ENCODE measurements around the gene PARN.

PARN gene

DNA sequence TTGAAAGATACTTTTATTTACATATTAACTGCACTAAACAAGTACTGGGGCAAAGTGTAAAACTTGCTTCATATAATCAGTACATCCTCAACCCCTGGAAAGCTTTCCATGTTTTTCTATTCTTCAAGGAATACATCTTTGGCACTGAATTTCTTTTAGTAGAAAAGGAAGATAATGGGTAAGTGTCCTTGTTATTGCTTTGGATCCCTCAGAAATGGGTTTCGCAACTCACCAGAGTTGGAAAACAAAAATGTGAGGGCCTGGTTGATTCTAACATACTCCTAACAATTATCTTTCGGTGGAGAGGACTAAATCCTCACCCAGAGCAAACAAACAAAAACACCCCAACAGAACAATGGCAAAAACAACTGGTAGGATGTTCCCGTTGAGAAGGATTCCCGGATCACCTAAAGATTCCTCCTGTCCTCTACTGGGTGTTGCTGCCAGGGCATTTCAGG lies 120.4 kb downstream of the PARN start:
- H3K27me3 Mint-ChIP-seq (ENCODE audit: low read depth), result no peaks in the 10 kb centered on the region
- no peaks in the 10 kb centered on the region for H3K36me3 Mint-ChIP-seq (ENCODE audit: low read depth)
- no peaks in the 10 kb centered on the region for H3K9me3 Mint-ChIP-seq
- H3K27ac Mint-ChIP-seq, result no peak overlapping the region
- H3K4me3 Mint-ChIP-seq, result no peak overlapping the region
- TF ChIP-seq, protein P1, sequence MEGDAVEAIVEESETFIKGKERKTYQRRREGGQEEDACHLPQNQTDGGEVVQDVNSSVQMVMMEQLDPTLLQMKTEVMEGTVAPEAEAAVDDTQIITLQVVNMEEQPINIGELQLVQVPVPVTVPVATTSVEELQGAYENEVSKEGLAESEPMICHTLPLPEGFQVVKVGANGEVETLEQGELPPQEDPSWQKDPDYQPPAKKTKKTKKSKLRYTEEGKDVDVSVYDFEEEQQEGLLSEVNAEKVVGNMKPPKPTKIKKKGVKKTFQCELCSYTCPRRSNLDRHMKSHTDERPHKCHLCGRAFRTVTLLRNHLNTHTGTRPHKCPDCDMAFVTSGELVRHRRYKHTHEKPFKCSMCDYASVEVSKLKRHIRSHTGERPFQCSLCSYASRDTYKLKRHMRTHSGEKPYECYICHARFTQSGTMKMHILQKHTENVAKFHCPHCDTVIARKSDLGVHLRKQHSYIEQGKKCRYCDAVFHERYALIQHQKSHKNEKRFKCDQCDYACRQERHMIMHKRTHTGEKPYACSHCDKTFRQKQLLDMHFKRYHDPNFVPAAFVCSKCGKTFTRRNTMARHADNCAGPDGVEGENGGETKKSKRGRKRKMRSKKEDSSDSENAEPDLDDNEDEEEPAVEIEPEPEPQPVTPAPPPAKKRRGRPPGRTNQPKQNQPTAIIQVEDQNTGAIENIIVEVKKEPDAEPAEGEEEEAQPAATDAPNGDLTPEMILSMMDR (IDR thresholded peaks at IDR 0.05; ENCODE audit: unreplicated experiment in 3 of 3), result no peak
- no peaks in the 10 kb centered on the region for H3K4me1 Mint-ChIP-seq

DNA sequence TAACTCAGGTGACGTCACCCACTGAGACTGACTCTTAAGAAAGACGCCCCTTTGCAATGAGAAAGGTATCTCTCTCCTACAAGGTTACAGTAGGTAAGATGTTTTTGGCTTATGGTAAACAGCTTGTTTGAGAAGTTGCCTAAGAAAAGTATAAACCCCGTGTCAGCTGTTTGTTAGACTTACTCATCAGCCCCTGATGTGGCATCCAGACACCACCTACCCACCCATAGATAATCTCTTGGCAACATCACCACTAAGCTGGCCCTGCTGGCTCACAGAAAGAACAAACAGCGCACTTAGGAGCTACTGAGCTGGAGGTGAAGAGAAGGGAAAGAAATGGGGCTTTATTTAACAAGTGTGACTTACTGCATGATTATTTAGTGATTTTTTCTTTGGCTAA lies 121.0 kb downstream of the PARN start:
- H3K27me3 Mint-ChIP-seq (ENCODE audit: low read depth), result no peaks in the 10 kb centered on the region
- H3K27ac Mint-ChIP-seq, result no peak overlapping the region
- no peaks in the 10 kb centered on the region for H3K36me3 Mint-ChIP-seq (ENCODE audit: low read depth)
- no peaks in the 10 kb centered on the region for H3K9me3 Mint-ChIP-seq
- H3K4me3 Mint-ChIP-seq, result no peak overlapping the region
- no peaks in the 10 kb centered on the region for H3K4me1 Mint-ChIP-seq
- TF ChIP-seq, protein P1 (IDR thresholded peaks at IDR 0.05; ENCODE audit: unreplicated experiment in 3 of 3), result no peak

DNA sequence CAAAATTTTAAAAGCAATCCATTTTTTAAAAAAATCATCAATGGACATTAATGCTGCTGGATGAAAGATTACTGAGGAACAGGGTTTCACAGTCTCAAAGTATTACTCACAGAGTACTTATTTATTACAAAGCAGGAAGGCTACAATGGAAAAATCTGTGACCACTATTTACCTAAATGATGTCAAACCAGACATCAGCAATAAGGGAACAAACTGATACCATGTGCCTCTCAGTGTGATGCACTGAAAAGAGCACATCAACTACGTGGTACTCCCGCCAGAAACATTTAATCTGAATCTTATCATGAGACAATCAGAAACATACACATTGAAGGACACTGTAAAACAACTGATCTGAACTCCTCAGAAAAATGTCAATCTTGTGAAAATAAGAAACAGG lies 124.2 kb downstream of the PARN start:
- Mint-ChIP-seq H3K4me1 (peaks cover 21% of the 10 kb centered on the region), H3K9me3 (no peaks in the 10 kb centered on the region), H3K36me3 (ENCODE audit: low read depth) (no peaks in the 10 kb centered on the region), H3K4me3 (no peak overlapping the region), H3K27me3 (ENCODE audit: low read depth) (no peaks in the 10 kb centered on the region), H3K27ac (no peak overlapping the region)
- TF ChIP-seq, protein P1 (IDR thresholded peaks at IDR 0.05; ENCODE audit: unreplicated experiment in 3 of 3), result no peak

GRCh38 chr16:14502932-14503741 lies 126.9 kb downstream of the PARN start:
- H3K9me3 Mint-ChIP-seq, result no peaks in the 10 kb centered on the region
- TF ChIP-seq, protein P1 (IDR thresholded peaks at IDR 0.05; ENCODE audit: unreplicated experiment in 3 of 3), result no peak
- no peaks in the 10 kb centered on the region for H3K27me3 Mint-ChIP-seq (ENCODE audit: low read depth)
- H3K4me3 Mint-ChIP-seq, result no peak overlapping the region
- H3K4me1 Mint-ChIP-seq, result peaks cover 35% of the 10 kb centered on the region
- H3K36me3 Mint-ChIP-seq (ENCODE audit: low read depth), result no peaks in the 10 kb centered on the region
- H3K27ac Mint-ChIP-seq, result peak overlapping the region; percentile 13 to 90 (median 82)

GRCh38 chr16:14502256-14502875 lies 127.7 kb downstream of the PARN start:
- no peaks in the 10 kb centered on the region for H3K36me3 Mint-ChIP-seq (ENCODE audit: low read depth)
- peak overlapping the region; percentile 75 to 90 (median 86) for H3K27ac Mint-ChIP-seq
- H3K4me1 Mint-ChIP-seq, result peaks cover 35% of the 10 kb centered on the region
- H3K27me3 Mint-ChIP-seq (ENCODE audit: low read depth), result no peaks in the 10 kb centered on the region
- H3K4me3 Mint-ChIP-seq, result no peak overlapping the region
- TF ChIP-seq, protein P1 (IDR thresholded peaks at IDR 0.05; ENCODE audit: unreplicated experiment in 3 of 3), result no peak
- H3K9me3 Mint-ChIP-seq, result no peaks in the 10 kb centered on the region

All from nephron (organoid).